MM.1S (cell line): ENCODE measurements around the gene LEUTX.

ENCODE experiments used
- EZH2 ChIP-seq: fragments of 300-600 bp; sonication (generic); optimal IDR thresholded peaks from 2 replicates; pipeline ENCODE3; 2017; ENCODE audit warnings: low read depth, mild to moderate bottlenecking, antibody characterized with exemption, low read length, mixed read lengths
- EZH2phosphoT487 ChIP-seq: fragments of 300-600 bp; sonication (generic); IDR thresholded peaks from 2 replicates; pipeline ENCODE4 v1.6.1; 2018; ENCODE audit warnings: antibody characterized with exemption, low read length
- TF ChIP-seq, protein P1 (sequence below): fragments of 300-600 bp; sonication (generic); IDR thresholded peaks from 2 replicates; pipeline ENCODE4 v1.5.1; 2016; ENCODE audit warnings: antibody characterized with exemption, low read length, mixed read lengths

DNA sequence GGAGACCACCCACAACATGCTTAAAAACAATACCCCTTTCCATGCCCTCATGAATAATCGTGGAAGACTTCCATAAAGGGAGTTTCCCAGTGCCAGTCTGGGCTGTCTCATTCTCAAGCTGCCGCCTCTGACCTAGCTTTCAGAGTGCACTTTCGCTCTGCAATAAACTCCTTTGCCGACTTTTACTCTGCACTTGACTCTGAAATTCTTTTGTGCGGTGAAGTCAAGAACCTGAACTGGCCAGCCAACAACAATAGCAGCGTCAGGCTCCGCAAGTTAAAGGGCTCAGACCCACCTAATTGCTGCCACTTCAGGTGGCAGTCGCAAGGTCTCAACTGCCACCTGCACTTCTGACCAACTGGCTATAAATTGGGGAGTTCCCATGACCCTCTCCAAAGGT lies 10.3 kb upstream of the LEUTX start:
- TF ChIP-seq, protein P1, sequence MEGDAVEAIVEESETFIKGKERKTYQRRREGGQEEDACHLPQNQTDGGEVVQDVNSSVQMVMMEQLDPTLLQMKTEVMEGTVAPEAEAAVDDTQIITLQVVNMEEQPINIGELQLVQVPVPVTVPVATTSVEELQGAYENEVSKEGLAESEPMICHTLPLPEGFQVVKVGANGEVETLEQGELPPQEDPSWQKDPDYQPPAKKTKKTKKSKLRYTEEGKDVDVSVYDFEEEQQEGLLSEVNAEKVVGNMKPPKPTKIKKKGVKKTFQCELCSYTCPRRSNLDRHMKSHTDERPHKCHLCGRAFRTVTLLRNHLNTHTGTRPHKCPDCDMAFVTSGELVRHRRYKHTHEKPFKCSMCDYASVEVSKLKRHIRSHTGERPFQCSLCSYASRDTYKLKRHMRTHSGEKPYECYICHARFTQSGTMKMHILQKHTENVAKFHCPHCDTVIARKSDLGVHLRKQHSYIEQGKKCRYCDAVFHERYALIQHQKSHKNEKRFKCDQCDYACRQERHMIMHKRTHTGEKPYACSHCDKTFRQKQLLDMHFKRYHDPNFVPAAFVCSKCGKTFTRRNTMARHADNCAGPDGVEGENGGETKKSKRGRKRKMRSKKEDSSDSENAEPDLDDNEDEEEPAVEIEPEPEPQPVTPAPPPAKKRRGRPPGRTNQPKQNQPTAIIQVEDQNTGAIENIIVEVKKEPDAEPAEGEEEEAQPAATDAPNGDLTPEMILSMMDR = no peak
- TF ChIP-seq EZH2 (no peak), EZH2phosphoT487 (no peak)
